GM12865 (cell line): ENCODE measurements around the gene CCDC169.

Source experiments
- DNase-seq: peaks from one replicate; pipeline ENCODE4 v3.0.0; 2010; ENCODE audit warnings: low read depth
- H3K4me3 ChIP-seq: 2 replicates; pipeline ENCODE4 v1.5.1; 2011; ENCODE audit warnings: mild to moderate bottlenecking, low read depth, low read length, control low read depth
- TF ChIP-seq, protein P1 (sequence below): IDR thresholded peaks from 2 replicates; pipeline ENCODE4 v1.5.1; 2011; ENCODE audit warnings: low read length, control low read depth, low read depth, inconsistent platforms; ENCODE audit not compliant: insufficient read depth; ENCODE audit errors: missing control alignments

The CCDC169 gene

DNA sequence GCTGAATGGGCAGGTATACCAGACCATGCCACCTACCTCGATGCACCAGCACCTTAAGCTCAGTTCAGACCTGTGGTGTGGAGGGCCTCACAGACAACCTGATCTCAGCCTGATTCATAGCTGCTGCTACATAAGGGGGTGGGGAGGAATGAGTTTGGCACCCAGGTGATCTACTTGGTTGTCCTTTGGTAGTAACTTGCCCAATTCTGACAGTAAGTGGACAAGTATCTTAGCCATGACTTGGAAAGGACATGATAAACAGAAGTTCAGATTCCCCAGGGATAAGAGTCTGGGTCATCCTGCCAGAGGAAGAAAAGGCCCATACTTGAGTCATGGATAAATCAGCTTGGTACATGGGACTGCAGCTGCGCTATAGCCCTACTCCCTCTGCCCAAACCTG is 54.9 kb downstream of the CCDC169 start:
- no peak for DNase-seq
- TF ChIP-seq, protein P1, sequence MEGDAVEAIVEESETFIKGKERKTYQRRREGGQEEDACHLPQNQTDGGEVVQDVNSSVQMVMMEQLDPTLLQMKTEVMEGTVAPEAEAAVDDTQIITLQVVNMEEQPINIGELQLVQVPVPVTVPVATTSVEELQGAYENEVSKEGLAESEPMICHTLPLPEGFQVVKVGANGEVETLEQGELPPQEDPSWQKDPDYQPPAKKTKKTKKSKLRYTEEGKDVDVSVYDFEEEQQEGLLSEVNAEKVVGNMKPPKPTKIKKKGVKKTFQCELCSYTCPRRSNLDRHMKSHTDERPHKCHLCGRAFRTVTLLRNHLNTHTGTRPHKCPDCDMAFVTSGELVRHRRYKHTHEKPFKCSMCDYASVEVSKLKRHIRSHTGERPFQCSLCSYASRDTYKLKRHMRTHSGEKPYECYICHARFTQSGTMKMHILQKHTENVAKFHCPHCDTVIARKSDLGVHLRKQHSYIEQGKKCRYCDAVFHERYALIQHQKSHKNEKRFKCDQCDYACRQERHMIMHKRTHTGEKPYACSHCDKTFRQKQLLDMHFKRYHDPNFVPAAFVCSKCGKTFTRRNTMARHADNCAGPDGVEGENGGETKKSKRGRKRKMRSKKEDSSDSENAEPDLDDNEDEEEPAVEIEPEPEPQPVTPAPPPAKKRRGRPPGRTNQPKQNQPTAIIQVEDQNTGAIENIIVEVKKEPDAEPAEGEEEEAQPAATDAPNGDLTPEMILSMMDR: no peak
- H3K4me3 ChIP-seq: no peak overlapping the region

DNA sequence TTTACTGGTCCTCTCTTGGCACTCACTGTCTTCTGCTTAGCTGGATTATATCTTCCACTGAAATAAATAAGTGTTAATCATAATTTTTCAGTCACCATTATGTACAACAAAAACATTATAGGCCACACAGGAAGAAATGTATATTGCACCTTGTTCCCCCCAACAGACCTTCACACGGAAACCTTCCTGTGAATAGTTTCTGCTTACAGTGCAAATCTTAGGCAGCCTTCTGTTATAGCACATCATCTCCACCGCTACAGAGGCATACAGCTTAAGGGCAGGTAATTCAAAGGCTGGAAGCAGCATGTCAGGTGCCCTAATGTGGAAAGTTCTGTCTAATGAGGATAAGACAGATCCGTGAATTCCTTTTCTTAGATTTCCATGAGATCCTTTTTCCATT is 66.4 kb downstream of the CCDC169 start:
- TF ChIP-seq, protein P1: no peak

DNA sequence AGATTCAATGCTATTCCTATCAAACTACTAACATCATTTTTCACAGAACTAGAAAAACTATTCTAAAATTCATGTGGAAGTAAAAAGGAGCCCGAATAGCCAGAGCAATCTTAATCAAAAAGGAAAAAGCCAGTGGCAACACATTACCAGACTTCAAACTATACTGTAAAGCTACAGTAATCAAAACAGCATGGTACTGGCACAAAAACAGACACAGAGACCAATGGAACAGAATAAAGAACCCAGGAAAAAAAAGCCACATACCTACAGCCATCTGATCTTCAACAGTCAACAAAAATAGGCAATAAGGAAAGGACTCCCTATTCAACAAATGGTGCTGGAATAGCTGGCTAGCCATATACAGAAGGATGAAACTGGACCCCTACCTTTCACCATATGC is 72.9 kb downstream of the CCDC169 start:
- TF ChIP-seq, protein P1: no peak
- no peak overlapping the region for H3K4me3 ChIP-seq
- DNase-seq: no peak

More for the DNA sequence above, 66.4 kb downstream of the CCDC169 start:
- no peak for DNase-seq
- no peak overlapping the region for H3K4me3 ChIP-seq

DNA sequence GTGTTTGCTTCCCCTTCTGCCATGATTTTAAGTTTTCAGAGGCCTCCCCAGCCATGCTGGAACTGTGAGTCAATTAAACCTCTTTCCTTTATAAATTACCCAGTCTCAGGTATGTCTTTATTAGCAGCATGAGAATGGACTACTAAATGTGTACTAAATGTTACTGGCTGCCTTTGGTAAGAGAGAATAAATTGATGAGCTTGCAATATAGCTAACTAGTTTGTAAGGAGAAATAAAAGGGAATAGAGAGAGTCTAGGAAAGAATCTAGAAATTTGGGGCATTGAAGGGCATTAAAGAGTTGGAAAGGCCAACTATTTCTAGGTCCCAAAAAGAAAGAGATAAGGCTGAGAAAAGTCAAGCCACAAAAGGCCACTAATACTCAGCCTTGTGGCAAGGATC is 77.7 kb downstream of the CCDC169 start:
- no peak overlapping the region for H3K4me3 ChIP-seq
- TF ChIP-seq, protein P1: no peak
- DNase-seq: no peak

DNA sequence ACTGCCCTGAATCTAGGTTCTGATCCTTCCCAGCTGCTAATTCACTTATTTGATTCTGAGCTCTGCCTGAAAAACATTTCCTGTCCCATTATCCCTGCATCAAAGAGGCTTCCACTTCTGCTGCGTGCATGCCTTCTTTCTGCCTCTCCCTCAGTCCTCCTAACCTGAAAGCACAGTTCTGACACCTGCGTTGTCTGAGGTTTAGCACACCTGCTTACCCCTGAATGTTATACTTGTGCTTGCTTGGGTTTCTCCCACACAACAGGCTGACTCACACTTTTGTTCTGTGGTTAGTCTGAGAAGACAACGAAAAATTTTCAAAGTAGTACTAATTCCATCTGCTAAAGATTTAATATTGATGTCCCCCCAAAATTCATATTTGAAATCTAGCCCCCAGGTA is 80.2 kb downstream of the CCDC169 start:
- H3K4me3 ChIP-seq: no peak overlapping the region
- no peak for DNase-seq
- TF ChIP-seq, protein P1: no peak

DNA sequence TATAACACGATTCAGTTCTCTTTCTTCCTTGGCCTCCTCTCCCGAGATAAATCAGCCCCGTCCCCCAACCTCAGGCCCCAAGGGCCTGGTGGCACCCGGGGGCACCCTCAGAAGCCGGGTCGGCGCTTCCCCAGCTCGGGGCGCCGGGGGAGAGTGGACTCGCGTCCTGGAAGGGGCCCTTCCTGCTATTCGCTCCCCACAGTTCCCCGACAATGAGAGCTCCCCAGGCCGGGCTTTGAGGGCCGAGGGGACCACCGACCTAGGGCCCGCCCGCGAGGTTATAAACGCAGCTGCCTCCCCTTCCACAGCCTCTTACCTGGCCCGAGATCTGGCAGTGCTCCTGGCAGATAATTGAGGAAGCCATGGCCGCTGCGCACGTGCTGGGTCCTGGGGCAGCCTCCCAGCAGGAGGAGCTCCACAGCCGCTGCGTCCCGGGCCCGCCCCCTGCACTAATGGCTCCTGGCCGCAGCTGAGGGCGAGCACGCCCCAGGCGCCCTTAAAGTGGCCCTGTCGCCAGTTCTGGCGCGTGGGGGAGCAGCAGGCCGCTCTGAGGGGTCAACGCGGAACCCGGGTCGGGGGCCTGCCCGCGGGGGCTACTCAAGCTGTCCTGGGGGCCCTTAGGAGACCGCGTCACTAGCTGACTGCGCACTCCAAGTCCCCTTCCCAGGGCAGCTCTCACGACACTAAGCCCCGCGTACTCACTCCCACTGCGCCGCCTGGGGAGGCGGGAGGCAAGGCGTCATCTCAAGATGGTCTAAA is 83.3 kb downstream of the CCDC169 start, which contains the start of gene SOHLH2:
Gene SOHLH2 (minus strand): TSS at position 394 of the 759 bp plus-strand sequence. CDS start 30 bp downstream, at position 364.
- no peak within 1 kb of the TSS for H3K4me3 ChIP-seq

DNA sequence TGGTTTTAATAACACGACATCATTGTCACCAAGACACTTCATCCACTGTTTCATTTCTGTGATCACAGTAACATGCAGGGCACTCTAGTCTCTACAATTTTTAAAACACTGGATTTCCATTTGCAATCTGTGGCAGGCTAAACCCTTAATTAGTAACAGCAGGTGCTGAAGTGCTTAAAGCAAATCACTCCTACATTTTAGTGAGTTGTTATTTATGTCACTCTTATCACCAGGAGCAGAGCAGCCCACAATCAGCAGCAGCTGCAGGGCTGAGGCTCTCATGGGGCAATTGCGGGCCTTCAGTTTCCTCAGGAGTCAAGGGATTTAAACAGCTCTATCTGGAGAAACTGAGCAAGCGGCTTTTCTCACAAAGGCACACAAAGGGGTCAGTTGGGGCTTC is 84.8 kb downstream of the CCDC169 start:
- DNase-seq: no peak
- H3K4me3 ChIP-seq: no peak overlapping the region
- TF ChIP-seq, protein P1: no peak

More for the DNA sequence above, 83.3 kb downstream of the CCDC169 start, which contains the start of gene SOHLH2:
- no peak for DNase-seq
- TF ChIP-seq, protein P1: no peak
